Stomach (tissue), 9 donors: ENCODE results near the gene ADCY4. TPM values are rescaled to one million over a fixed set of nuclear protein-coding genes. Genes with fewer than 3 reads are reported as not detected.

Experiments used
- DNase-seq, 2 donors: peaks; one replicate each; pipeline versions ENCODE4 v3.0.0 to v3.0.0-alpha.2; 2013 to 2019
- H3K27ac ChIP-seq, 5 donors: fragments of 200-600 bp in 4 of 5; sonication (generic) in 4 of 5; one replicate each; pipeline ENCODE4 v1.5.1; 2013 to 2019; ENCODE audit warnings: mild to moderate bottlenecking in 1 of 5, moderate library complexity in 1 of 5
- H3K27me3 ChIP-seq, 3 donors: fragments of 200-600 bp; sonication (generic); one replicate each; pipeline ENCODE4 v1.5.1; 2017 to 2019; ENCODE audit warnings: mixed run types in 1 of 3
- H3K36me3 ChIP-seq, 4 donors: fragments of 200-600 bp; sonication (generic); 1 replicate in 3 of 4; 2 replicates in 1 of 4; pipeline ENCODE4 v1.5.1; 2016 to 2019
- H3K4me1 ChIP-seq, 4 donors: fragments of 200-600 bp; sonication (generic); one replicate each; pipeline ENCODE4 v1.5.1; 2016 to 2019
- H3K4me3 ChIP-seq, 4 donors: fragments of 200-600 bp; sonication (generic) in 3 of 4; one replicate each; pipeline ENCODE4 v1.5.1; 2016 to 2019; ENCODE audit warnings: mild to moderate bottlenecking in 1 of 4
- H3K9me3 ChIP-seq, 4 donors: fragments of 200-600 bp; sonication (generic); one replicate each; pipeline ENCODE4 v1.5.1; 2016 to 2019
- CTCF ChIP-seq, 7 experiments: fragments of 450-650 bp in 4 of 7; fragments of 200-600 bp in 3 of 7; sonication (generic) in 3 of 7; IDR thresholded peaks; one replicate each; pipeline ENCODE4 v1.5.1; 2016 to 2019; ENCODE audit warnings: antibody characterized with exemption in 7 of 7, control low read depth in 2 of 7, mild to moderate bottlenecking in 1 of 7
- EP300 ChIP-seq: sonication (generic); formaldehyde crosslinking; IDR thresholded peaks from one replicate; pipeline ENCODE4 v1.6.1; 2017; ENCODE audit warnings: antibody characterized with exemption
- POLR2A ChIP-seq, 4 donors: fragments of 450-650 bp; IDR thresholded peaks; one replicate each; pipeline ENCODE4 v1.6.1; 2016; ENCODE audit warnings: antibody characterized with exemption in 4 of 4, control low read depth in 2 of 4, mild to moderate bottlenecking in 1 of 4, moderate library complexity in 1 of 4
- POLR2AphosphoS5 ChIP-seq, 3 donors: sonication (generic); formaldehyde crosslinking; IDR thresholded peaks; one replicate each; pipeline ENCODE4 v1.6.1; 2016; ENCODE audit warnings: antibody characterized with exemption in 3 of 3
- WGBS, 5 donors: extraction: QIAGEN DNeasy Blood & Tissue Kit in 3 of 5; methylation state at CpG; one replicate each; pipeline versions ENCODE4 v1.1.5 to v1.1.7; 2013 to 2018; 5-methylcytosine and 5-hydroxymethylcytosine counted together
- intact Hi-C: fragments of 100-400 bp; cut with DNase I; formaldehyde crosslinking; loops from one replicate; pipeline ENCODE4 v1.15.1; 2023; ENCODE audit warnings: low total_unique reads
- polyA plus RNA-seq, 3 donors: library from polyadenylated mRNA; stranded (reverse); fragments of 200-250 nt; gene quantifications; one replicate each; pipeline ENCODE4 v1.2.3, GENCODE V29; 2013
- total RNA-seq, 5 donors: library from RNA; depleted of rRNA; stranded (reverse); fragments of >200 nt; gene quantifications; one replicate each; pipeline versions ENCODE4 v1.1.0 to v1.2.3, GENCODE V29; 2014 to 2016
- donor health status: healthy with polysubstance abuse.
- donor health status: Bipolar disorder and iron deficiency.
- donor health status: healthy.

Gene ADCY4
- total and polyA plus RNA-seq, 8 donors: 15.2 to 118 (median 25.8) TPM

- H3K27me3 ChIP-seq: no peaks in the 10 kb centered on the region
- H3K4me1 ChIP-seq: peaks cover 20 to 56% (median 46%) of the 10 kb centered on the region in 4 donors
- H3K9me3 ChIP-seq: no peaks in the 10 kb centered on the region
- no peak overlapping the region for H3K4me3 ChIP-seq
- peak in 1 of 2 donors; percentile 58 for DNase-seq
- peak overlapping the region in 3 of 5 donors; percentile 12 to 42 (median 34) for H3K27ac ChIP-seq
- 36 to 46% (median 43%) methylated on average over 5 of the region's 5 CpGs for WGBS, 5 donors
- no peak for TF ChIP-seq POLR2A (IDR thresholded peaks at IDR 0.05)
- peak in 3 of 7 experiments; percentile 0 to 57 (median 40) for TF ChIP-seq CTCF (IDR thresholded peaks at IDR 0.05)
- no peak for TF ChIP-seq EP300
- TF ChIP-seq POLR2AphosphoS5 (IDR thresholded peaks at IDR 0.05): no peak
- peaks cover 19 to 53% (median 46%) of the 10 kb centered on the region in 4 donors for H3K36me3 ChIP-seq
- intact Hi-C loops: loop anchor here (10.0 kb wide), 1 partner anchor 53 kb away; the partner anchor contains the start of gene TINF2
Observed at GRCh38 chr14:24297190-24297964, 37.5 kb downstream of the ADCY4 start.

GRCh38 chr14:24296341-24297157, 38.3 kb downstream of the ADCY4 start:
- Histone ChIP-seq H3K27me3 (no peaks in the 10 kb centered on the region), H3K27ac (peak overlapping the region in 2 of 5 donors; percentile 34 to 52), H3K9me3 (no peaks in the 10 kb centered on the region), H3K4me1 (peaks cover 20 to 48% (median 43%) of the 10 kb centered on the region in 4 donors), H3K36me3 (peaks cover 15 to 53% (median 46%) of the 10 kb centered on the region in 4 donors), H3K4me3 (no peak overlapping the region)
- WGBS, 5 donors: 60 to 69% (median 63%) methylated on average over 12 of the region's 12 CpGs
- peak; percentile 63 to 90 for DNase-seq
- intact Hi-C loops: loop anchor here (10.0 kb wide), 1 partner anchor 52 kb away; the partner anchor contains the start of gene TINF2
- TF ChIP-seq EP300 (no peak), CTCF (IDR thresholded peaks at IDR 0.05) (peak in 5 of 7 experiments; percentile 40 to 72 (median 55)), POLR2AphosphoS5 (IDR thresholded peaks at IDR 0.05) (peak in 1 of 3 donors; percentile 63)

GRCh38 chr14:24293525-24293924, 41.3 kb downstream of the ADCY4 start:
- Histone ChIP-seq H3K27me3 (no peaks in the 10 kb centered on the region), H3K9me3 (no peaks in the 10 kb centered on the region), H3K27ac (no peak overlapping the region), H3K4me1 (peaks cover 4 to 24% (median 19%) of the 10 kb centered on the region in 4 donors), H3K36me3 (peaks cover 26 to 78% (median 65%) of the 10 kb centered on the region in 4 donors), H3K4me3 (no peak overlapping the region)
- TF ChIP-seq CTCF (IDR thresholded peaks at IDR 0.05): no peak
- TF ChIP-seq EP300: no peak
- no peak for TF ChIP-seq POLR2A (IDR thresholded peaks at IDR 0.05)
- no peak for TF ChIP-seq POLR2AphosphoS5 (IDR thresholded peaks at IDR 0.05)
- no peak for DNase-seq
- intact Hi-C loops: loop anchor here (10.0 kb wide), 1 partner anchor 49 kb away; the partner anchor contains the start of gene TINF2
- WGBS, 5 donors: 92 to 100% (median 97%) methylated on average over 2 of the region's 2 CpGs
